ENCODE results near the gene PRR14L. TPM values are rescaled to one million over a fixed set of nuclear protein-coding genes. Genes with fewer than 3 reads are reported as not detected.

The PRR14L gene
- total and polyA plus RNA-seq, 2 of the 13 experiments (the other 11 are each of a cell fraction or from before 2014, with no cell fraction given), result 6.6 to 16.5 TPM

DNA sequence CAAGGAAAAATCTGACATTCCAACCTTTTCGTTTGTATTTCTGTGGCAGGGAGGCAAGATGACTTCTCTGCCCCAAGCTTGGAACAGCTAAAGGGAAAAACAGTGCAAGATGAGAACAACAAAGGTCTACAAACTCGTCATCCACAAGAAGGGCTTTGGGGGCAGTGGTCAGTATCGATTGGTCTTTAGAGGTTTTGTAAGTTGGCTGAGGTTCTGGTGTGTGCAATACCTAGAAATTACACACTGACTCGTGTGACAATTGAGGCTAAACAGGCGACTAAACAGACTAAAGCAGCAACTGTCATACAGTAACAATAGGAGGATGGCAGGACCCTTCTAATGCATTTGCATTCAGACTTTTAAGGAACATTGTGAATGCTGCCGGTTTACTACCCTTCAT is 4.9 kb upstream of the PRR14L start (continued):
- TF ChIP-seq ZBTB7B (CRISPR knock-in tag; IDR thresholded peaks at IDR 0.05) (0 out of 2 replicates have a peak, but pooled peaks have one; percentile 48), CEBPB (IDR thresholded peaks at IDR 0.05; ENCODE audit: borderline replicate concordance, low read depth, low read length) (peak; percentile 67), KDM6A (CRISPR knock-in tag; IDR thresholded peaks at IDR 0.05; ENCODE audit: low read depth) (0 out of 2 replicates have a peak, but pooled peaks have one; percentile 31), HMG20A (CRISPR knock-in tag; IDR thresholded peaks at IDR 0.05; ENCODE audit: borderline replicate concordance) (0 out of 2 replicates have a peak, but pooled peaks have one; percentile 16), KAT2B (IDR thresholded peaks at IDR 0.05; ENCODE audit: borderline replicate concordance, low read depth, low read length) (peak; percentile 33; the same call in 1 of the 2 replicates), CEBPG (CRISPR knock-in tag; IDR thresholded peaks at IDR 0.05) (0 out of 2 replicates have a peak, but pooled peaks have one; percentile 27), GATAD2A (CRISPR knock-in tag; IDR thresholded peaks at IDR 0.05) (peak; percentile 77), SOX13 (IDR thresholded peaks at IDR 0.05) (no peak), SOX13 (CRISPR knock-in tag; conservative IDR thresholded peaks at IDR 0.05 in 1 of 2, IDR thresholded peaks at IDR 0.05 in 1 of 2) (peak in 1 of 2 experiments; percentile 45; a peak in 1 of 4 replicates), FOXA3 (CRISPR knock-in tag; IDR thresholded peaks at IDR 0.05) (peak; percentile 23; the same call in 1 of the 2 replicates), SOX5 (CRISPR knock-in tag; IDR thresholded peaks at IDR 0.05; ENCODE audit: borderline replicate concordance) (peak; percentile 39; the same call in 1 of the 2 replicates), SAP130 (CRISPR knock-in tag; IDR thresholded peaks at IDR 0.05; ENCODE audit: low read depth) (peak; percentile 41; the same call in 1 of the 2 replicates), HNF4A (CRISPR knock-in tag; IDR thresholded peaks at IDR 0.05) (peak; percentile 45), BCL6 (CRISPR knock-in tag; IDR thresholded peaks at IDR 0.05) (peak; percentile 62), FOXP1 (IDR thresholded peaks at IDR 0.05) (no peak), FOXP1 (CRISPR knock-in tag; IDR thresholded peaks at IDR 0.05) (peak; percentile 28; the same call in 1 of the 2 replicates), MAFK (conservative IDR thresholded peaks at IDR 0.05 in 1 of 2, IDR thresholded peaks at IDR 0.05 in 1 of 2; ENCODE audit: low read length in 2 of 2) (no peak), SOX6 (IDR thresholded peaks at IDR 0.05) (no peak), SOX6 (CRISPR knock-in tag; IDR thresholded peaks at IDR 0.05) (peak; percentile 79)
- TF ChIP-seq, protein P1, sequence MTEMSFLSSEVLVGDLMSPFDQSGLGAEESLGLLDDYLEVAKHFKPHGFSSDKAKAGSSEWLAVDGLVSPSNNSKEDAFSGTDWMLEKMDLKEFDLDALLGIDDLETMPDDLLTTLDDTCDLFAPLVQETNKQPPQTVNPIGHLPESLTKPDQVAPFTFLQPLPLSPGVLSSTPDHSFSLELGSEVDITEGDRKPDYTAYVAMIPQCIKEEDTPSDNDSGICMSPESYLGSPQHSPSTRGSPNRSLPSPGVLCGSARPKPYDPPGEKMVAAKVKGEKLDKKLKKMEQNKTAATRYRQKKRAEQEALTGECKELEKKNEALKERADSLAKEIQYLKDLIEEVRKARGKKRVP (CRISPR knock-in tag; IDR thresholded peaks at IDR 0.05), result peak in 1 of 2 experiments; percentile 65; a peak in 1 of 4 replicates
- TF ChIP-seq, protein P2, sequence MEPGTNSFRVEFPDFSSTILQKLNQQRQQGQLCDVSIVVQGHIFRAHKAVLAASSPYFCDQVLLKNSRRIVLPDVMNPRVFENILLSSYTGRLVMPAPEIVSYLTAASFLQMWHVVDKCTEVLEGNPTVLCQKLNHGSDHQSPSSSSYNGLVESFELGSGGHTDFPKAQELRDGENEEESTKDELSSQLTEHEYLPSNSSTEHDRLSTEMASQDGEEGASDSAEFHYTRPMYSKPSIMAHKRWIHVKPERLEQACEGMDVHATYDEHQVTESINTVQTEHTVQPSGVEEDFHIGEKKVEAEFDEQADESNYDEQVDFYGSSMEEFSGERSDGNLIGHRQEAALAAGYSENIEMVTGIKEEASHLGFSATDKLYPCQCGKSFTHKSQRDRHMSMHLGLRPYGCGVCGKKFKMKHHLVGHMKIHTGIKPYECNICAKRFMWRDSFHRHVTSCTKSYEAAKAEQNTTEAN (CRISPR knock-in tag; conservative IDR thresholded peaks at IDR 0.05), result peak; percentile 50; the same call in 1 of the 2 replicates
- TF ChIP-seq, protein P3, sequence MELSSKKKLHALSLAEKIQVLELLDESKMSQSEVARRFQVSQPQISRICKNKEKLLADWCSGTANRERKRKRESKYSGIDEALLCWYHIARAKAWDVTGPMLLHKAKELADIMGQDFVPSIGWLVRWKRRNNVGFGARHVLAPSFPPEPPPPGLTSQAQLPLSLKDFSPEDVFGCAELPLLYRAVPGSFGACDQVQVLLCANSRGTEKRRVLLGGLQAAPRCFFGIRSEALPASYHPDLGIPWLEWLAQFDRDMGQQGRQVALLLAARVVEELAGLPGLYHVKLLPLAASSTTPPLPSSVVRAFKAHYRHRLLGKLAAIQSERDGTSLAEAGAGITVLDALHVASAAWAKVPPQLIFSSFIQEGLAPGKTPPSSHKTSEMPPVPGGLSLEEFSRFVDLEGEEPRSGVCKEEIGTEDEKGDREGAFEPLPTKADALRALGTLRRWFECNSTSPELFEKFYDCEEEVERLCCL (CRISPR knock-in tag; IDR thresholded peaks at IDR 0.05; ENCODE audit: borderline replicate concordance), result no peak
- TF ChIP-seq, protein P4, sequence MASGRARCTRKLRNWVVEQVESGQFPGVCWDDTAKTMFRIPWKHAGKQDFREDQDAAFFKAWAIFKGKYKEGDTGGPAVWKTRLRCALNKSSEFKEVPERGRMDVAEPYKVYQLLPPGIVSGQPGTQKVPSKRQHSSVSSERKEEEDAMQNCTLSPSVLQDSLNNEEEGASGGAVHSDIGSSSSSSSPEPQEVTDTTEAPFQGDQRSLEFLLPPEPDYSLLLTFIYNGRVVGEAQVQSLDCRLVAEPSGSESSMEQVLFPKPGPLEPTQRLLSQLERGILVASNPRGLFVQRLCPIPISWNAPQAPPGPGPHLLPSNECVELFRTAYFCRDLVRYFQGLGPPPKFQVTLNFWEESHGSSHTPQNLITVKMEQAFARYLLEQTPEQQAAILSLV (CRISPR knock-in tag; IDR thresholded peaks at IDR 0.05; ENCODE audit: borderline replicate concordance), result no peak
- TF ChIP-seq, protein P5, sequence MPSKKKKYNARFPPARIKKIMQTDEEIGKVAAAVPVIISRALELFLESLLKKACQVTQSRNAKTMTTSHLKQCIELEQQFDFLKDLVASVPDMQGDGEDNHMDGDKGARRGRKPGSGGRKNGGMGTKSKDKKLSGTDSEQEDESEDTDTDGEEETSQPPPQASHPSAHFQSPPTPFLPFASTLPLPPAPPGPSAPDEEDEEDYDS (CRISPR knock-in tag; IDR thresholded peaks at IDR 0.05), result 0 out of 2 replicates have a peak, but pooled peaks have one; percentile 24

Data from HepG2 (cell line).